Measurements from ENCODE around the gene RABGEF1.

DNA sequence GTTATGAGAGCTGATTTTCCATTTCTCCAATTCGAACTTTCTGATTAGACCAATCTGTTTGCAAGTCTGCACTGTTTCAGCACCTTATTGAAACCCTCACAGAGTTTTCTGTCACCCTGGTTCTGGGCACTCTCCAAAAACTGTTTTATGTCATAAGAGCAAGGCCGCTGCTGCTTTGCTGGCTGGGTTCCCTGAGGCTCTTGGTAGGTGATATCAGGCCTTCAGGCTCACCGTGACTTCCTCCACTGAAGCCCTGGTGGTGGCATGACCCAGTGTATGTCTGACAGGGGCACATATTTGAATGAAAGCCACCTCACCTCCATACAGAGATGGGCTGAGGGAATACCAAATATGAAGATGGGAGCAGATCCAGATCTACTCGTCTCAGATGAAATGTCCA is 8.3 kb downstream of the RABGEF1 start:
- no peak for TF ChIP-seq CTCF (conservative IDR thresholded peaks at IDR 0.05)
- no peak for TF ChIP-seq EZH2 (IDR thresholded peaks at IDR 0.05; ENCODE audit: low read depth)

Data from PC-9 (cell line).